Stimulated activated CD4-positive, alpha-beta T cell treated with anti-CD3 and anti-CD28 coated beads, Interleukin-4, amount 100 ng/mL, for 4 hours (primary cell): Measurements from ENCODE around the gene OR5B2.
"Not testable (repeated sequence)": the region's sequence is repeated elsewhere in the genome, so short reads cannot be mapped to it uniquely, and the experiment has no call there.

Experiments used
- DNase-seq, 2 experiments: peaks; one replicate each; pipeline ENCODE4 v3.0.0-alpha.2; 2020

Gene OR5B2

GRCh38 chr11:58428021-58428420 is at the start of gene OR5B2:
Gene OR5B2 (minus strand): TSS chr11:58428121. CDS start chr11:58423261, 4,860 bp downstream.
- no peak for DNase-seq

- DNase-seq = no peak
These were observed 44.0 kb upstream of the OR5B2 start for GRCh38 chr11:58471892-58472291.

DNA sequence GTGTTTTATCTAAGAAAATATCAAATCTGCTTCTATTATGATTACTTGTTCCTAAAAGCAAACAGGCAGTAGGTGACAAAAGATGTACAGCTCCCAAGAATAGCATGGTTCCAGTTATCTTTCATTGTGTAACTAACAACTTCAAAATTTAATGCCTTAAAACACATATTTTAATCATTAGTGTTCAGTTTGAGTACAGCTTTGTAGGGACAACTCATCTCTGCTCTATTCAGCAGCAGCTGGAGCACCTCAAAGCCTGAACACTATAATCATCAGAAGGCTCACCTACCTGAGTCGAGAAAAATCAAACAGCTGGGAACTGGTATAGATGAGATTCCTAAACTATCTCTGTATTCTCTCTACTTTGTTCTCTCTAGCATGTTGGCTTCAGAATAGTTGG is 38.4 kb upstream of the OR5B2 start:
- no peak for DNase-seq

DNA sequence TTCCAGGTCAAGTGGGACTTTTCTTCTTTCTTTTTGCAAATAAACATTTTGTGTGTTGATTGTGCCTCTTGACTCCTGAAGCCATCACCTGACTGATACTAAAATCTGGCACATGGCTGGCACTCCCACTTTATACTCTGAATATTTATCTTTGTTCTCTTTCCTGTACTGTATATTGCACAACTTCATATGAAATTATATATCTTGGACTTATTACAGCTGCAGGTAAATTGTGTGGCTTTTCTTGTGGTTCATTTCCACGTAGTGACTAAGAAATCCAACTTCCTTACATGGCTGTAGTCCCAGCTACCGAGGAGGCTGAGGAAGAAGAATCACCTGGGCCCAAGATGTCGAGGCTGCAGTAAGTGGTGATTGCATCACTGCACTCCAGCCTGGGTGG is 37.8 kb upstream of the OR5B2 start:
- DNase-seq = no peak

DNA sequence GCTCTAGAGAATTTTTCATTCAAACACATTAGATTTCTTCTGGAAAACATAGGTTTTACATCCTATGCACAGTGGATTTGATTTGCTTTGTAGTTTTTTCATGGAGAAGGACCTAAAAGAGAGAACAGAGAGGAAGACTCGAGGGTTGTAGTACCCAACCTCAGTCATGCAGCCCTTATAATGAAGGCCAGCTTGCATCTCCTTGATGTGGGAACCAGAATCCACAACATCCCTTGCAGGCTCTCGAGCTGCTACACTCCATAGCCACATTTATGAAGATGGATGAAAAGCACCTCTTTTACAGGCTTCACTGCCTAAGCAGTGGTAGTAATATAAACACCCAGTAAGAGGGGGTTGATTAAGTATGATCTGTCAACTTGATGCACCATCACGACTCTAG is 23.7 kb upstream of the OR5B2 start:
- DNase-seq = no peak

- DNase-seq = no peak
These were observed 18.4 kb upstream of the OR5B2 start for GRCh38 chr11:58446294-58446693.

DNA sequence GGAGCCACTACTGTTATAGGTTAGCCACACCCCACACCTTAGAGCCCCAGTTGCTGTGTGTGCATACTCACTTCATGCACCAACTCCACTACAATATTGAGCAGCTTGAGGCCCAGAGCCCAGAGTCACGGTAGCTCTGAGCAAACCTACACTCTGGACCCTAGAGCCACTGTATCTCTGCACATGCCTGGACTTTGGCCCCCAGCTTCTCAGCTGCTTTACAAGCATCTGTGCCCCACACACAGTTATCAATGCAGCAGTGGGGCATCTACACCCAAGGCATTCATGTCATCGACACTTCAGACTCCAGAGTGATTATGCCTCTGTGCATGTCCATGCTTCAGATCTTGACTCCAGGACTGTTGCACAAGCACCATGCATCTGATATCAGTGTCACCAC is 16.4 kb upstream of the OR5B2 start:
- no peak for DNase-seq

DNA sequence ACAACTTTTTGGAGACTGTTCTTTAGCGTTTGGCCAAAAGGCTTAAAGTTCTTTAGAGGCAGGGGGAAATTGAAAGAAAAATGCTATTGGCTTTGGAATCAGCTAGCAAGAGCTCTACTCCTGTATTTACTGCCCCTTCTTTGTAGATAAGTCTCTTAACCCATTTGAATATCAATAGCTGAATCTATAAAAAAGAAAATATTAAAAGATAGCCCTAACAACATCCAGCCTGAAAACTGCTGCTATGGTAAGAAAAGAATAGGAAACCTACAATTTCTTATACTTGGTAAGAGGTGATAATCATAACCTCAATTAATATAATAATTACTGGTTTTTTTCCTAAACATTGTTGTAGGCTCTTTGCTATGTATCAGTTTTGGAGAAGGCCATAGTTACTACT is 14.2 kb upstream of the OR5B2 start, which contains the start of gene OR5B12:
OR5B12 (minus strand) TSS at position 101 of the 400 bp plus-strand sequence. CDS start 2,085 bp downstream, outside the sequence.
- DNase-seq = no peak

DNA sequence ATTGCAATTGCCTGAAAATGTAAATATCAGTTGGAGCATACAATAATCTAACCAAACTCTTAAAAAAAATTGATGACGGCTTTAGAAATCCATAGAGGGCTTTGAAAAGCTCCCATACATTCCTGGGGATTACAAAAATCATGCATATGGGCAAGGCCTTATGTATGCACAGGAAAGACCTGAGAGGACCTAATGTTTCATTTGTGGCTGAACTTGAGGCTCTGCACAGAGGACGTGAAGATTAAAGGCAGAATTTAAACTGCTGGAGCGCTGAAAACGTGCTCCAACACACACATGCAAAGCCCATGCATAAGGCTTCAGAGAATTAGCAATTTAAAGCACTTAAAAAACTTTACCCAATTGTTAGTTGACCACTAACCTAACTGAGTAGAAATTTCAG is 10.6 kb upstream of the OR5B2 start:
- DNase-seq = no peak

- no peak for DNase-seq
These were observed 6.3 kb upstream of the OR5B2 start for GRCh38 chr11:58434217-58434616.

GRCh38 chr11:58433638-58434203 is 5.8 kb upstream of the OR5B2 start:
- no peak for DNase-seq

GRCh38 chr11:58429273-58429672 is 1.4 kb upstream of the OR5B2 start:
- DNase-seq = no peak

- DNase-seq = no peak
These were observed 21.1 kb downstream of the OR5B2 start, which contains the start of gene OR5B3 for GRCh38 chr11:58406774-58407173. Gene OR5B3 (minus strand): TSS chr11:58406874. CDS start chr11:58403409, 3,465 bp downstream.

GRCh38 chr11:58399622-58400021 is 28.3 kb downstream of the OR5B2 start:
- not testable (repeated sequence) for DNase-seq

DNA sequence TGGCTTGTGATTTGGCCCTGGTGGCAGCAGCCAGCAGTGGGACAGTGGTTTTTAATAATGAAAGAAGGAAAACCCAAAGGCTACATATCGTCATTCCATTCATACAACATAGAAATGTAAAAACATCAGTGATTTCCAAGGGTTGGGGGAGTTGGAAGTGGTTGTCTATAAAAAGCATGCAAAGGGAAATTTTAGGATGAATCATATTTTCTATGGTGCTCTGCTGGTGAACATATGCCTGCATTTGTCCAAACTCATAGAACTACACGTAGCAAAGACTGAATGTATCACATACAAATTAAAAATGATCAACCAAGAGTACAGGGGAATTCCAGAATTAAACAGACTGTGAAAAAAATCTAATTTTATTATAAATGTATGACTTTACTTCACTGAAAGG is 32.3 kb downstream of the OR5B2 start:
- DNase-seq = no peak

GRCh38 chr11:58394195-58394594 is 33.7 kb downstream of the OR5B2 start:
- DNase-seq = no peak

GRCh38 chr11:58392746-58393145 is 35.2 kb downstream of the OR5B2 start:
- DNase-seq = no peak

DNA sequence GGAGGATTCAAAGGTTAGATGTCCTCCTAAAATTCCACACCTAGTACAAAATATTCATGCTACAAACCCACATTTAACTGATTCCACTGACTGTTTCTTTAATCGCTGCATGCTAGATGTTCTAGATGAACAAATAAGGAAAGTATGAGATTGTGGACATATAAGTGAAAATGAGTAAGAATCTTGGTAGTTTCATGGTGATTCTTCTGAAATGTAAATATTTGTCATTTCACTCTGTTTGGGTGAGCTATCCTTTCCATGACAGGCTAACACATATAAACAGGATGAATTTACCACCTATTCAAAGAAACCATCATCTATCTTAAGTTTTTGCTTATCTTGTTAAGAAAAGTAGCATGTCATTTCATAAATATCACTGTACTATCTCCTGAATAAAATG is 36.0 kb downstream of the OR5B2 start:
- DNase-seq = no peak

DNA sequence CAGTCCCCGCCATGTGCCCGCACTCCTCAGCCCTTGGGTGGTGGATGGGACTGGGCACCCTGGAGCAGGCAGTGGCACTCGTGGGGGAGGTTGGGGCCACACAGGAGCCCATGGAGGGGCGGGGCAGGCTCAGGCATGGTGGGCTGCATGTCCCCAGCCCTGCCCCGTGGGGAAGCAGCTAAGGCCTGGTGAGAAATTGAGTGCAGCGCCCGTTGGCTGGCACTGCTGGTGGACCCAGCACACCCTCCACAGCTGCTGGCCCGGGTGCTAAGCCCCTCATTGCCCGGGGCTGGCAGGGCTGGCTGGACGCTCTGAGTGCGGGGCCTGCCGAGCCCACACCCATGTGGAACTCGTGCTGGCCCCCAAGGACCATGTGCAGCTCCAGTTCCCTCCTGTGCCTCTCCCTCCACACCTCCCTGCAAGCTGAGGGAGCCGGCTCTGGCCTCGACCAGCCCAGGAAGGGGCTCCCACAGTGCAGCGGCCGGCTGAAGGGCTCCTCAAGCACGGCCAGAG is 37.3 kb downstream of the OR5B2 start:
- DNase-seq = no peak
